ENCODE data around the gene PRDM10. TPM values are rescaled to one million over a fixed set of nuclear protein-coding genes. Genes with fewer than 3 reads are reported as not detected.

Gene PRDM10
- total RNA-seq, 1 experiment from 2014 or later: 9.2 TPM

DNA sequence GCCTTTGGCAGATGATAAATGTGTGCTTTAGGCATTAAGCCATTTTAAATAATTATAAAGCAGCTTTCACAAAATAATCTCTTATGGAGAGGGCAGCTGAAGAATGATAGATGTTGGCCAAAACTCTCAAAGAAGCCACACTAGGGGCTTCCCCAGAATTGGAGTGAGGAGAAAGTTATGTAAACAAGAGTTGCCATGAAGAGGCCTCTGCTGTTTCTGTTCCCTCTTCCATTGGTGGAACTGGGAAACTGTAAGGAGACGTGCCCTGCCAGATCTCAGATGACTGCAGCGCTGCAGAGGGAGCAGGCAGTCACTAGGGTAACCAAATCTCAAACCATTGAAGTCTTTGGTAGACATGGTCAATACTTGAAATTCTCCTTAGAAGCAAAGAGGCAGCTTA, 47.6 kb upstream of the PRDM10 start:
- ChIA-PET CTCF (no interaction called here), RAD21 (ENCODE audit: low non-redundant PET in 1 of 2, low total read pairs in 2 of 2, uncharacterized antibody in 2 of 2, unreplicated experiment in 2 of 2) (no interaction called here), POLR2A (no interaction called here)
- intact Hi-C loops (cut with micrococcal nuclease): no loop called here
- DNase-seq (ENCODE audit: low read depth, low spot score) (no peak), ATAC-seq (no peak)
- Histone ChIP-seq H4K20me1 (ENCODE audit: insufficient read depth) (no peaks in the 10 kb centered on the region), H3K4me1 (ENCODE audit: control insufficient read depth in 1 of 2, insufficient read depth in 2 of 2, low read length in 2 of 2) (no peaks in the 10 kb centered on the region; a peak in 1 of 4 replicates), H3K4me2 (ENCODE audit: low read length) (no peak overlapping the region), H2AFZ (ENCODE audit: low read depth, low read length, poor library complexity, severe bottlenecking) (no peak overlapping the region), H3K9me2 (ENCODE audit: insufficient read depth) (no peaks in the 10 kb centered on the region), H3K36me3 (ENCODE audit: control insufficient read depth in 1 of 2, insufficient read depth in 2 of 2, low read length in 2 of 2) (no peaks in the 10 kb centered on the region), H3K79me2 (ENCODE audit: insufficient read depth, low read length) (no peaks in the 10 kb centered on the region), H3K4me3 (replicated peaks in 1 of 2; ENCODE audit: low read depth in 1 of 2, low read length in 2 of 2) (no peak overlapping the region), H3K9ac (ENCODE audit: low read length) (no peak overlapping the region), H3K9me3 (ENCODE audit: control insufficient read depth in 1 of 2, insufficient read depth in 1 of 2, low read depth in 1 of 2, low read length in 2 of 2) (no peaks in the 10 kb centered on the region), H3K27me3 (ENCODE audit: insufficient read depth, low read length) (no peaks in the 10 kb centered on the region), H3K27ac (ENCODE audit: low read depth, low read length) (no peak overlapping the region)
- BruUV-seq (replicated peaks): no TSS peak
- TF ChIP-seq, protein P1, sequence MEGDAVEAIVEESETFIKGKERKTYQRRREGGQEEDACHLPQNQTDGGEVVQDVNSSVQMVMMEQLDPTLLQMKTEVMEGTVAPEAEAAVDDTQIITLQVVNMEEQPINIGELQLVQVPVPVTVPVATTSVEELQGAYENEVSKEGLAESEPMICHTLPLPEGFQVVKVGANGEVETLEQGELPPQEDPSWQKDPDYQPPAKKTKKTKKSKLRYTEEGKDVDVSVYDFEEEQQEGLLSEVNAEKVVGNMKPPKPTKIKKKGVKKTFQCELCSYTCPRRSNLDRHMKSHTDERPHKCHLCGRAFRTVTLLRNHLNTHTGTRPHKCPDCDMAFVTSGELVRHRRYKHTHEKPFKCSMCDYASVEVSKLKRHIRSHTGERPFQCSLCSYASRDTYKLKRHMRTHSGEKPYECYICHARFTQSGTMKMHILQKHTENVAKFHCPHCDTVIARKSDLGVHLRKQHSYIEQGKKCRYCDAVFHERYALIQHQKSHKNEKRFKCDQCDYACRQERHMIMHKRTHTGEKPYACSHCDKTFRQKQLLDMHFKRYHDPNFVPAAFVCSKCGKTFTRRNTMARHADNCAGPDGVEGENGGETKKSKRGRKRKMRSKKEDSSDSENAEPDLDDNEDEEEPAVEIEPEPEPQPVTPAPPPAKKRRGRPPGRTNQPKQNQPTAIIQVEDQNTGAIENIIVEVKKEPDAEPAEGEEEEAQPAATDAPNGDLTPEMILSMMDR (IDR thresholded peaks at IDR 0.05 in 2 of 3, conservative IDR thresholded peaks at IDR 0.05 in 1 of 3; ENCODE audit: borderline replicate concordance in 1 of 3, insufficient read depth in 1 of 3, low read depth in 2 of 3, low read length in 2 of 3): no peak
- TF ChIP-seq POLR2A (IDR thresholded peaks at IDR 0.05; ENCODE audit: borderline replicate concordance, extremely low read depth, insufficient read depth, insufficient read length): no peak
- TF ChIP-seq, protein P2, sequence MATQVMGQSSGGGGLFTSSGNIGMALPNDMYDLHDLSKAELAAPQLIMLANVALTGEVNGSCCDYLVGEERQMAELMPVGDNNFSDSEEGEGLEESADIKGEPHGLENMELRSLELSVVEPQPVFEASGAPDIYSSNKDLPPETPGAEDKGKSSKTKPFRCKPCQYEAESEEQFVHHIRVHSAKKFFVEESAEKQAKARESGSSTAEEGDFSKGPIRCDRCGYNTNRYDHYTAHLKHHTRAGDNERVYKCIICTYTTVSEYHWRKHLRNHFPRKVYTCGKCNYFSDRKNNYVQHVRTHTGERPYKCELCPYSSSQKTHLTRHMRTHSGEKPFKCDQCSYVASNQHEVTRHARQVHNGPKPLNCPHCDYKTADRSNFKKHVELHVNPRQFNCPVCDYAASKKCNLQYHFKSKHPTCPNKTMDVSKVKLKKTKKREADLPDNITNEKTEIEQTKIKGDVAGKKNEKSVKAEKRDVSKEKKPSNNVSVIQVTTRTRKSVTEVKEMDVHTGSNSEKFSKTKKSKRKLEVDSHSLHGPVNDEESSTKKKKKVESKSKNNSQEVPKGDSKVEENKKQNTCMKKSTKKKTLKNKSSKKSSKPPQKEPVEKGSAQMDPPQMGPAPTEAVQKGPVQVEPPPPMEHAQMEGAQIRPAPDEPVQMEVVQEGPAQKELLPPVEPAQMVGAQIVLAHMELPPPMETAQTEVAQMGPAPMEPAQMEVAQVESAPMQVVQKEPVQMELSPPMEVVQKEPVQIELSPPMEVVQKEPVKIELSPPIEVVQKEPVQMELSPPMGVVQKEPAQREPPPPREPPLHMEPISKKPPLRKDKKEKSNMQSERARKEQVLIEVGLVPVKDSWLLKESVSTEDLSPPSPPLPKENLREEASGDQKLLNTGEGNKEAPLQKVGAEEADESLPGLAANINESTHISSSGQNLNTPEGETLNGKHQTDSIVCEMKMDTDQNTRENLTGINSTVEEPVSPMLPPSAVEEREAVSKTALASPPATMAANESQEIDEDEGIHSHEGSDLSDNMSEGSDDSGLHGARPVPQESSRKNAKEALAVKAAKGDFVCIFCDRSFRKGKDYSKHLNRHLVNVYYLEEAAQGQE (IDR thresholded peaks at IDR 0.05; ENCODE audit: low read depth): no peak
- TF ChIP-seq ELF1 (IDR thresholded peaks at IDR 0.05; ENCODE audit: borderline replicate concordance, low read depth): no peak
- no peak for TF ChIP-seq YY1 (IDR thresholded peaks at IDR 0.05; ENCODE audit: extremely low read depth, insufficient replicate concordance, low read depth, low read length)
- TF ChIP-seq RAD21 (IDR thresholded peaks at IDR 0.05; ENCODE audit: low read depth): no peak
- no peak for TF ChIP-seq EZH2phosphoT487 (IDR thresholded peaks at IDR 0.05; ENCODE audit: borderline replicate concordance)
- TF ChIP-seq SP1 (IDR thresholded peaks at IDR 0.05; ENCODE audit: low read depth): no peak
- TF ChIP-seq SIN3A (IDR thresholded peaks at IDR 0.05; ENCODE audit: low read depth): no peak
- no peak for TF ChIP-seq JUND (IDR thresholded peaks at IDR 0.05)
- no peak for TF ChIP-seq FOSL1 (IDR thresholded peaks at IDR 0.05; ENCODE audit: low read depth)
- no peak for TF ChIP-seq CEBPB (IDR thresholded peaks at IDR 0.05; ENCODE audit: low read depth)
